HG03354 (cell line): ENCODE results near the gene EIF5A.

Experiments
- ATAC-seq: cut with Tn5 transposase; IDR thresholded peaks from one replicate; pipeline ENCODE4 v1.9.1; 2021; ENCODE audit warnings: mild to moderate bottlenecking; ENCODE audit not compliant: unreplicated experiment, poor library complexity, severe bottlenecking

Gene EIF5A

DNA sequence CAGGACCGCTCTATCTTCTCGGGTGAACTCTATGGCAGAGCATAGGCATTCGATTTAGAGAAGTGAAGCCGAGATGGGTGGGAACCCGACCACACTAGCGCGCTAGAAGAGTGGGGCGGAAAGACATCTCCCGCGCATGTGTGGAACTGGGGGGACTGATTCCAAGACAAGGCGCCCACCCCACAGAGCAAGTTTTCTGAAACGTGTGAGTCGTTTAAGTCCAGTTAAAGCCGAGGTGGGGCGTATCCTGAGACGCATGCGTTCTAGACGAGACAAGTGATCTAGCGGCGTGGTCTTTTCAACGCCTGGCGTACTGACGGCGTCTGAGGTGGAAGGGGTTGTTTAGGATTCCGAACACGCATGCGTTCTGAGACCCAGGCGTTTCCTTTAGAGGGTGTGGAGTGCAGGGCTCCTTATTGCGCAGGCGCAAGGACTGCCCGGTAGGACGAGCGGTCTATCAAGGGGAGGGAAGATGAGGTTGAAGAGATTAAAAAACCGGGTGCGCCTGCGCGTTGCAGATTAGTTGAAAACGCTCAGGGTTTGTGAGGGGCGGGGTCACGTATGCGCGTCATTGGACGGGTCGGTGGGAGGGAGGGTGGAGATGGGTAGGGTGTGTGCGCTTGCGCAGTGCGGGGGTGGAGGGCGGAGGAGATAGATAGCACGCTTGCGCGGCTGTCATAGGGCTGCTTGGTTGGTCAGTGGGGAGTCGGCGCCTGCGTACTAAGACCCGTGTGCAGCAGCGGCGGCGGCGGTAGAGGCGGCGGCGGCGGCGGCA lies at the start of gene EIF5A:
Gene EIF5A, plus strand, starts transcription at position 718 of the 775 bp plus-strand sequence. CDS start 2,008 bp downstream, outside the sequence.
- ATAC-seq = peak; percentile 73

DNA sequence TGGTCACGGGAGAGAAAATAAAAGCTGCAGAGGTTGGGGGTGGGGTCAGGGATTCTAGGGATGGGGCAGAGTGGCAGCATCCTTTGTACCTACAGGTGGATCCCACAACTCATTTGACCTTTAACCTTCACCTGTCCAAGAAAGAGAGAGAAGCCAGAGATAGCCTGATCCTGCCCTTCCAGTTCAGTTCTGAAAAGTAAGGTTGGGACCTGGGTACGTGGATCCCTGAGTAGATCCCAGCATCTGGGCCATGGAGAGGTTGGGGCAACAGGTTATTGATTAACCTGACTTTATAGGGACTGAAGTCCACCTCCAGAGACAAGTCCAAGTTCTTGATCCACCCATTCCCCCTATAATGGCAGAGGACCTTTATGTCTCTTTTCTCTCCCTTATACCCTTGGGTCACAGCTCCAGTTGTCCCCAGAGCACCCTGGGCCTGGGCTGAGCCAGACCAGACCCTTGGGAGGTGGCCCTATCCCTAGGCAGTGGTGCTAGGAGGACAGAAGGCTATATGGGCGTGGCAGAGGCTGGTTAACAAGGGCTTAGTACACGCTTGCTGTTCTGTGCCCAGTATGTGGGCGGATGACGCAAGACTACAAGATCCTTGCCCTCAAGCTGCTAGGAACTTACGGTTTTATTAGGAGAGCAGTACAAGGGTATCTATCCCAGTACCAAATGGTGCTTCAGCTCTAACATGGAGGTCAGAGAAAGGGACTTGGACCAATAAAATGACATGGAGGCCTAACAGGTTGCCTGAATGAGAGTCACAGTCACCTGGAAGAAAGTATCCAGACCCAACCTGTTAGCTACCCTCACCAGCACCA lies 48.5 kb upstream of the EIF5A start:
- ATAC-seq = no peak

DNA sequence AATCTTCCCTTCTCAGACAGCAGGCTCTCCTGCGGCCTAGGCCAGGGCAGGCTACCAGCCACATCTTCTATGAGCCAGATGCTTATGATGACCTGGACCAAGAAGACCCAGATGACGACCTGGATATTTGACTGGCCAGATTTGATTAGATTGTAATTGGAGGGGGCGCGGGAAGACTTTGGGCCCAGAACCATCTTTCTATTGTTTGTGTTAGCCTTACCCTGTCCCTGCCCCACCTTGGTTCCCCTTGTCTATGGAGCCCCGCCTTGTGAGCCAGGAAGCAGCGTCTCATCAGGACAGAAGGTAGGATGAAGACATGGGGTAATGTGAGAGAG lies 47.9 kb upstream of the EIF5A start:
- no peak for ATAC-seq

- no peak for ATAC-seq
Measured at GRCh38 chr17:7260151-7260550, 47.3 kb upstream of the EIF5A start.

- ATAC-seq = no peak
Measured at GRCh38 chr17:7260651-7261378, 46.6 kb upstream of the EIF5A start.

DNA sequence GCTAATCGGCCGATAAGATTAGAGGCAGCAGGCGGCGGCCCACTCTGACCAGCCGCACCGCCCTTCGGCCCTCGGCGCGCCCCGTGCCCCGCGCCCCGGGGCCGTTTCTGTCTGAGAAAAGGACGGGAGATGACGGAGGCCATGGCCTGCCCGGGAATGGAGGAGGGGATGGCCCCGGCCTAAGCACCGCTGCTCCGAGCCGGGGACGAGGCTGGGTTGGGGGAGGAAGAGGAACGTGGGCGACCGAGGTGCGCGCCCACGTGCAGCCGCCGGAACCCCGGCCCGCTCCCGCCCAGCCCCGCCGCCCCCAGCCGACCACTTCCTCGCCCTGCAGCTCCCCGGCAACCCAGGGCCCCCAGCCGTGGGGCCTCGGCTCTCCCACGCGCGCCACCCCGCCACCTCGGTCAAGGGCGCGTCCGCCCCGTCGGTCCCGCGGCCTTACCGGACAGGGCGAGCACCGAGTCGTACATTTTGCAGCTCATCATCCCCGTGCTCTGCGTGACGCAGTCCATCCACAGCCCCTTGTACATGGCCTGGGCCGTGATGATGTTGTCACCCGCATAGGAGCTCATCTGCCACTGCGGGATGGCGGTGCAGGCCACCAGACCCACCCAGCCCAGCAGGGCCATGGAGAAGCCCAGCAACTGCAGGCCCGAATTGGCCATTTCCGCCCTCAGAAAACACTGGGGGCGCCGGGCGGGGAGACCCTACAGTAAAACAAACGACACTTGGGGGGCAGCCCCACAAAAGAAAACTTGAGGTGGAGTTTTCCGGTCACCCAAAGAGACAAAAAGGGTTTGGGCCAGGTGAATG lies 45.8 kb upstream of the EIF5A start:
- ATAC-seq = no peak

DNA sequence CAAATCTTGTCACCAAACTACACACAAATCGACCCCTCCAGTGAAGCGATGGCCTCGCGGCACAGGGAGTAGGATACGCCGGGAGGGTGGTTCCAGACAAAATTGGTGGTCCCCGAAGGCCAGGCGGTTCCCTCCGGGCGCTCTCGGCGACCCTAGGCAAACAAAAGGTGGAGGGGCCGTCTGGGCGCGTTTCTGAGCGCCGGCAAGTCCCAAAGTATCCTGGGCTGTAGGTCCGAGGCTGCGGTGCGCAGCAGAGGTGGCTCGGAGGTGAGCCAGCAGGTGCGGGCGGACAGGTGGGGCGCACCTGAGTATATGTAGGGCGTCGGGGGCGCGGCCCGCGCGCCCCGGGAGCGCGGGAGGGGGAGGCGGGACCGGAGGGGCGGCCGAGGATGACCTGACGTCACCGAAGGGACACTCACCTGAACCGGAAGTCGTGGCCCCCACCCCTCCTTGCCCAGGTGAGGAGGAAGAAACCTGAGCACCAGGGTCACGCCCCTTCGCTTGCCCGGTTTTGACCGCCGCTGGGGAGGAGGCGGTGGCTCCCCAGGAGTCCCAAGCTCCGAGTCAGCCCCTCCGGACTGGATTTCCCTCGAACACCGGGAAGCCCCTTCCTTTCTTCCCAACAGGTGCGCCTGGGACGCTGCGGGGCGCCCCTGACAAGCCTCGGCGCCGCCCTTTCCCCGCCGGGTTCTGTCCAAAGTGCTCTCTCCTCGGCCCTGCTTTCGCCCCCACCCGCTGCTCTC lies 45.1 kb upstream of the EIF5A start, which contains the start of gene CLDN7:
Gene CLDN7, minus strand, starts transcription at position 287 of the 743 bp plus-strand sequence. CDS start 435 bp downstream, outside the sequence.
- ATAC-seq = no peak

- ATAC-seq = no peak
Measured at GRCh38 chr17:7262935-7263800, 44.3 kb upstream of the EIF5A start.

DNA sequence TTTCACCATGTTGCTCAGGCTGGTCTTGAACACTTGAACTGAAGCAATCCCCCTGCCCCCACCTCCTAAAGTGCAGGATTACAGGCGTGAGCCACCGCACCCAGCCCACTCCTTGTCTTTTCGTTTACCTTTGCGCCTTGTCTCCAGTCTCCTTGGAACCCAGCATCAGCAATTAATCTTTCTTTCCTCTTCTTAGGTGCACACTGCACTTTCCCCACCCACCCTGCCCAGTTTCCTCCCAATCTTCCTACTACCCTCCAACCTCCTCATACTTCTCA lies 43.7 kb upstream of the EIF5A start:
- no peak for ATAC-seq

- ATAC-seq = no peak
Measured at GRCh38 chr17:7266784-7267183, 40.6 kb upstream of the EIF5A start.

DNA sequence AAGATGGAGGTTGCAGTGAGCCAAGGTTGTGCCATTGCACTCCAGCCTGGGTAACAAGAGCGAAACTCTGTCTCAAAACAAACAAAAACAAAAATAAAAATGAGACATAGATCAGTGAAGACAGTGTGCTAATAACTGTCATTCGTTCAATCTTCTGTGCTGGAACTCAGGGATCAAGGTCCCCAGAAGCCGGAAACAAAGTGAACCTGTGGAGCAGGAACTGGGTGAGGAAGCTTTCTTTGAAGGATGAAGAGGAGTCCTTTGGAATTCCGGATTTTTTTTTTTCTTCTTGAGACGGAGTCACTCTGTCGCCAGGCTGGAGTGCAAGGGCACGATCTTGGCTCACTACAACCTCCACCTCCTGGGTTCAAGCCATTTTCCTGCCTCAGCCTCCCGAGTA lies 28.0 kb upstream of the EIF5A start:
- ATAC-seq = no peak

- ATAC-seq = peak; percentile 69
Measured at GRCh38 chr17:7280519-7281073, 26.8 kb upstream of the EIF5A start.

- peak; percentile 56 for ATAC-seq
Measured at GRCh38 chr17:7281074-7281952, 26.1 kb upstream of the EIF5A start, which contains the start of gene SLC2A4. SLC2A4 (plus strand) TSS chr17:7281718; CDS start chr17:7281935, 217 bp downstream.

DNA sequence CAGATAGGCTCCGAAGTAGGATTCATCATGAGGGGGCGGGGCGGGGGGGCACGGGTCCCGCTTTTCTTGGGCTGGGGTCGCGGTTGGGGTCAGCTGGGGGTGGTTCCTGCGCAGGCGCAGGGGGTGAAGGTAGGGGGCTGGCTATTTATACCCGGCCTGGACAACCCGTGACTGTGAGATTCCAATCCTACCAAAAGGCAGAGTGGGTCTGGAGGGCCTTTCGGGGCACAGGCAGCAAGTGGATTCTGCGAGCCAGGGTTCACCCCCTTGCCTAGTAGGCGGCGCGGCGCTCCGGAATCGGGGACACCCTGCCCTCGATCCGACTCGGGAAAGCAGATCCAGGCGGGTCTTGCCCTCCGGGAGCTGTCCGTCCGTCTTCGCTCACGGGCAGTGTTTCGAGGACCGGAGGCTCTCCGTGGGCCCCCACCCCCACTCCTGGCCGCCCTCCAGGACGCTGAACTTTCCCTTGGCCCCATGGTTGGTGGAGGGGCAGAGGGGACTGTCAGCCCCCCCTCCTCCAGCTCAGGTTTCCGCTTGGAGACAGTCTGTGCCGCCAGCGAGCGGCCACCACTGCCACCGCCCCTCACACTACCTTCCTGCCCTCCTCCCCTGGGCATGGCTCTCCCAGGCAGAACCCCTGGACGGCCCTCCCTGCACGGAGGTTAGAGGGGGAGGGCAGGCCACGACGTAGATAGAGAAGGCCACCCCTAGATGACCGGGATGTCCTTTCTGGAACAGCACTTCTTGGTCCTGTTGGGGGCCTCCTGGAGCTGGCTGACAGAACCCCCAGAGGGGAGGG lies 25.3 kb upstream of the EIF5A start:
- no peak for ATAC-seq

DNA sequence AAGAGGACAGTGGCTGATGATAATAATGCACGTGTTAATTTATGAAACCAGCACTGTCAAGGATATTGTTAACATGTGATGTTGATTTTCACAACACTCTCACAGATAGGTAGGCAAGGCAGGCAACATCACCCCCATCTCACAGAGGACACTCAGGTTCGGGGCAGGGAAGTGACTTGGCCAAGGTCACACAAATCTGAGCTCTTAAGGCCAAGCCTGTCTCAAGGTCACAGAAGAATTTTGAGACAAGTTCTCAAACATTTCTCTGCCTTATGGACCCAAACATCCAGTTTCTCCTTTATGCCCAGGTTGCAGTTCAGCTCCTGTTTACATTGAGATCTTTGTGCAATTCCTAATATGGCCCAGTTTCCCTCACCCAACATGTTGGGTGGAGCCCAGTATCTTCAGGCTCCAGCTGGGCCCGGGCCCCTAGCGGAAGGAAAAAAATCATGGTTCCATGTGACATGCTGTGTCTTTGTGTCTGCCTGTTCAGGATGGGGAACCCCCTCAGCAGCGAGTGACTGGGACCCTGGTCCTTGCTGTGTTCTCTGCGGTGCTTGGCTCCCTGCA lies 24.6 kb upstream of the EIF5A start:
- ATAC-seq = no peak
